Esophagus muscularis mucosa (tissue), 3 donors: ENCODE data around the gene SERPINB13.

ENCODE experiments used
- CTCF ChIP-seq, 3 experiments: fragments of 200-600 bp in 2 of 3; fragments of 450-650 bp in 1 of 3; sonication (generic) in 2 of 3; IDR thresholded peaks; one replicate each; pipeline ENCODE4 v1.5.1; 2017 to 2019; ENCODE audit warnings: antibody characterized with exemption in 3 of 3, mild to moderate bottlenecking in 2 of 3, moderate library complexity in 1 of 3
- EP300 ChIP-seq: sonication (generic); formaldehyde crosslinking; IDR thresholded peaks from one replicate; pipeline ENCODE4 v1.6.1; 2017; ENCODE audit warnings: antibody characterized with exemption

- TF ChIP-seq EP300 (no peak), CTCF (IDR thresholded peaks at IDR 0.05) (no peak)
These were observed 1.8 kb downstream of the SERPINB13 start for GRCh38 chr18:63588909-63589308.
